GM21360 (cell line): Measurements from ENCODE around the gene RAD51B.

Source experiments
- ATAC-seq: cut with Tn5 transposase; IDR thresholded peaks from one replicate; pipeline ENCODE4 v1.9.1; 2021; ENCODE audit warnings: mild to moderate bottlenecking, moderate library complexity; ENCODE audit not compliant: unreplicated experiment

Gene RAD51B

DNA sequence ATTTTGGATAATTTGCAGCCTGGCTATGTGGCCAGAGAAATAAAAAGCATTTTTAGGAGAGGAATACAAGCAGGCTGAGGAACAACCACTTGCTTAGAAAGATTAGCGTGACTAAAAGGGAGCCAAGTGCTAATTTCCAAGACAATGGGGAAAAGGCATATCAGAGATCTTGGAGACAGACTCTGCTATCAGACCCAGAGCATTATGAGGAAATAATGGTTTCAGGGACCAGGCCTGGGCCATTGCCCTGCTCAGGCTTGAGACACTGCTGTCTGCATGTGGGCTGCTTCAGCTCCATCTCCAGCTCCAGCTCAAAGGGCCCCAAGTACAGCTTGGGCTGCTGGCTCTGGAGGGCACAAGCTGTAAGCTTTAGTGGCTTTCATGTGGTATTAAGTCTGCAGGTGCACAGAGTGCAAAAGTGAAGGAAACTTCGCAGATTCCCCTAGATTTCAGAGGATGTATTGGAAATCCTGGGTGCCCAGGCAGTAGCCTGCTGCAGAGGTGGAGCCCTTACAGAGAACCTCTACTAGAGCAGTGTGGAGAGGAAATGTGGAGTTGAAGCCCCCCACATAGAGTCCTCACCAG is 524.0 kb downstream of the RAD51B start:
- ATAC-seq = no peak

DNA sequence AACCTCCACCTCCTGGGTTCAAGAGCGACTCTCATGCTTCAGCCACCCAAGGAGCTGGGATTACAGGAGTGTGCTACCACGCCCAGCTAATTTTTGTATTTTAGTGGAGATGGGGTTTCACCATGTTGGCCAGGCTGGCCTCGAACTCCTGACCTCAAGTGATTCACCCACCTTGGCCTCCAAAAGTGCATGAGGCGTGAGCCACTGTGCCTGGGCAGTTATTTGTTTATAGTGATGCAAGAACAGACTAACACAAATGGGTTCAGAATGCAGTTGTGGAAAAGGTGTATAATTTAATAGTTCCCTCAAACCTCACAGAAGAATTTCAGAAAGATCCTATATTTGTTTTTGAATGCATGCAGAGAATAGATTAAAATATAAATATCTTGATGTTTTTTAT is 526.2 kb downstream of the RAD51B start:
- ATAC-seq = no peak

DNA sequence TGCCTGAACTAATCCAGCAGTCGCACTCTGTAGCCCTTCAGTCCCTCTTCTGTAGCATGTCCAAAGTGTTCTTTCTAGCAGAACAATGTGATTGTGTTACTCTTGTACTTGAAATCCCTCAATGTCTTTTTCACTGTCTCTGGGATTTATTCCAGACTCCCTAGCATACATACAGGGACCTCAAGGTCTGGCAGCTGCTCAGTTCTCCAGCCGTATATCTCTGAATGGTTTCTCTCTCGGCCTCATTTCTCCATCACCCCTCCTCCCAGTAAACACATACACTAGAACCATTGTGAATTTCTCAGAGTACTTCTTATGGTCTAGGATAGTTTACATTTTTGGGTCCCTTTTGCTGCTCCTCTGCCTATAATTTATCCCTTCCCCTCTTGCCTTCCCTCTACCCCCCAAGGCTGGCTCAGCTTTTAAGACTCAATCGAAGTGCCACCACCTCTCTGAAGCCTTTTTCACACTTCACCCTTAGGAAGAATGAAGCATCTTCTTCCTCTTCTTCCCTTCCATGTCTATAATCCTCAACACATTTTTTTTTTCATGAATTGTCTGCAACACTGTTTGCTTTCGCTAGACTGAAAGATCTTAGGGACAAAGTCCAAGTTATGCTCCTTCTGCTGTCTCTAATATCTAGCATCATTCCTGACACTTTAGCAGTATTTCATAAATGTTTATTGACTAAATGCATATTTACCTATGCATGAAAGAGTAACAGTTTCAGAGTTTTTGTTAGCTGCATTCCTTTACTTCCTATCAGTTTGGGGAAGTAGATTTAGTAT is 527.2 kb downstream of the RAD51B start:
- ATAC-seq = no peak

- ATAC-seq = no peak
Observed at GRCh38 chr14:68349900-68350629, 530.5 kb downstream of the RAD51B start.

DNA sequence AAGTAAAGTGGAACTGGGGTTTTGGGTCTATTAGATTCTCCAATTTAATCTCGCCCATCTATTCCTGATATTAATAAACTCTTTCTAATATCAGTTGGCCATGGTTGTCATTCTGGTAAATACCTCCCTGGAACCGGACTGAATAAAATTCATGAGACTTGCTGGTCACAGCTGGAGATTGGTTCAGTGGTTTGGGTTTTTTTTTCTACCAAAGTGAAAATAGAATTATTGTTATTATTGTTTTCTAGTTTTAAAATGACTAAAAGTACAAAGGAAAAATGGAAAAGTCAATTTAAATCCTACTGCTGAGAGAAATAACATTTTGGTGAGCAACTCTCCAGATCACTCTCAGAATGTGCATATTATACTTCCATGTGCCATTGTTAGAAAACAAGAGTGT is 535.8 kb downstream of the RAD51B start:
- no peak for ATAC-seq

DNA sequence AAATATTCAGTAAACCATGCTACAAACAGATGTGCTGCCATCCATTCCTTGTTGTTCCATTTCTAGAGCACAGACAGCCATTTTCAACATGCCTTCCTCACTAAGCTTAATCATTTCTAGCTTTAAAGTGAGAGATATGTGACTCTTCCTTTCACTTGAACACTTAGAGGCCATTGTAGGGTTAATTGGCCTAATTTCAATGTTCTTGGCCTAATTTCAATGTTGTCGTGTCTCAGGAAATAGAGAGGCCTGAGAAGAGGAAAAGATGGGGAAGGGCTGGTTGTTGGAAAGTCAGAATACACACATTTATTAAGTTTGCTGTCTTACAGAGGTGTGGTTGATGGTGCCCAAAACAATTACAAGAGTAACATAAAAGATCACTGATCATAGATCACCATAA is 538.2 kb downstream of the RAD51B start:
- no peak for ATAC-seq

- no peak for ATAC-seq
Observed at GRCh38 chr14:68358500-68358899, 538.9 kb downstream of the RAD51B start.

GRCh38 chr14:68359022-68359836 is 539.6 kb downstream of the RAD51B start:
- no peak for ATAC-seq

DNA sequence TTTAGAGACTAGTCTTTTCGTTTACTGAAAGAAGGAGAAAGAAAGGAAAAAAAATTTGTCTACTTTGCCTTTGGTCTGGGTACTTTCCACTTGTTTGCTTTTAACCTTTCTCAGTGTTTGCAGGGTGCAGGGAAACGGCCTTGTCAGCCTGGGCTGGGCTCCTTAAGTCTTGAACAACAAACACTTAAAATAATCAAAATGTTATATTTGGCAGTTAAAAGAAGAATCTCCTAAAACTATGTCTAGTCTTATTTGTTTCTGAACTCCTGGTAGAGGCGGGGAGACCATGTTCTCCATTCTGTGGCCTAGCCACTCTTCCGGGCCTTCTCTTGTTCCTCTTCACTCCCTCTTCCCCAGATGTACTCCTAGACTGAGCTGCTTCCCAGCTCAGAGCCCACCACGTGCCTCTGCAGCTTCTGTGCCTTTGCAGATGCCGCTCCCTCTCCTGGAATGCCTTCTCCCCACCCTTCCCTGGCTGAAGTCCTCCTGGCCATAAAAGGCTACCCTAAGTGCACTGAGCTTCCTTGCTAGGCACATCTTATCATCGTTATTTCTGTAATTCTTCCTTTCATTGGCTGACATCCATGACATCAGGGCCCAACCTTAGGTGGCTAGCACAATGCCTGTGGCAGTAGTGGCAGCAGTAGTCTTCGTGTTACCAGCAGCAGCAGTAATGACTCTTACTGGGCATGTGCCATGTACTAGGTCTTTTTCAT is 540.4 kb downstream of the RAD51B start:
- ATAC-seq = no peak

- no peak for ATAC-seq
Observed at GRCh38 chr14:68361231-68361630, 541.7 kb downstream of the RAD51B start.

GRCh38 chr14:68362846-68363245 is 543.3 kb downstream of the RAD51B start:
- ATAC-seq = no peak

- no peak for ATAC-seq
Observed at GRCh38 chr14:68363466-68363842, 543.9 kb downstream of the RAD51B start.

DNA sequence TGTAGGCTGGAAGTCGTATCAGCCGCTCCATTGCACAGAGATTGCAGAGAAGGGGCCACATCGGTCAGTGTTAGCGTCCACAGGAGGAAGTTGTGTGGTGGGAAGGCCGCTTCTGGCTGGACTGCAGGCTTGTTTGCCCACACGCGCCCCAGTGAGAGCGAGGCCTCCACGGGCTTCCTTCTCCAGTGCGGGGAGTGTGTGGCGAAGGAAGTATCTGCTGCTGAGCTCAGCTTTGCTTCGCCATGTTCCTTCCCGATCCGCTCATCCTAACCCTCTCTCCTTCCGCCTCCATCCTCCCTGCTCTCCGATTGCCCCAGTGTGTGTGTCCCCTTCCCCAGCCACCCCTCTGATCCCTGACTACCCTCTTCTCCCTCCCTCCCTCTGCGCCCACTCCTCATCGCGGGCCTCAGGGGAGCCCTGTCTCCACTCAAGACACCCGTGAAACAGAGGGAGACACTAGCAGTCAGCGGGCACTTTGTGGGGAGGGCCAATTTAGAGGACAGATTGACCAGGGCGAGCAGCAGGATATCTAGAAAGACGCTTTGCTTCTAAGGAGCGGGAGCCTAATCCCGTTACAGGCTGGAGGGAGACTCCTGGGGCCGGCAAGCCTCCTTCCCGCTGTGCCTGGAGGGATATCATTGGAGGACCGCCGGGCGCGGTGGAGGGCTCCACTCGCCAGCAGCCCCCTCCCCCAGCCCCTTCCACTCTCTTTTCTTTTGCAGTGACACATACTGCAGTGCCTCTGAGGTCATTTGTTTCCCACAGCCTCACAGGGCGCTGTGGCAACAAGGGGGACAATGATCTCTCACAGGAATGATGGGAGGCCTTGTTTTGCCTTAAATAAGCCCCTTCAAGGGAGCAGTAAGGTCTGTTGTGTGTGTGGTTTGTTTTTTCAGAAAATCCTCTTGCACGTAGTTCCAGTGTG is 544.5 kb downstream of the RAD51B start:
- no peak for ATAC-seq

GRCh38 chr14:68364792-68365192 is 545.2 kb downstream of the RAD51B start:
- ATAC-seq = no peak

GRCh38 chr14:68365228-68365627 is 545.6 kb downstream of the RAD51B start:
- ATAC-seq = no peak

DNA sequence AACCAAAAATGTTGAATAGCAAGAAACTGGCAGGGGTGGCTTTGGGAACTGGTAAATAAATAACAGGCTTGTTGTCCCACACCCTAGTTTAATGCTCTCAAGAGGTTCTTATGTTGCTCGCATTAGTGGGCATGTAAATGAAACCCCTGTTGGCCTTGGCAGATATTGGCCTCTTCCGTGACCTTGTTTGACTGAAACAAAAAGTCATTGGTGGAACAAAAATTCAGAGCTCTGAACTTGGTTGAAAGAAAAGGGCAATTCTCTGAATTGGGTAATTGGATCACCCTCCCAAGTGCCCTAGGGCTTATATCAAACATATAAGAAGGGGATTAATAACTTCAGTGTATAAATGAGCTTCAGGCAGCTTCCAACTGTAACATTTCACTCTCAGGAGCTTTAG is 547.1 kb downstream of the RAD51B start:
- ATAC-seq = no peak

DNA sequence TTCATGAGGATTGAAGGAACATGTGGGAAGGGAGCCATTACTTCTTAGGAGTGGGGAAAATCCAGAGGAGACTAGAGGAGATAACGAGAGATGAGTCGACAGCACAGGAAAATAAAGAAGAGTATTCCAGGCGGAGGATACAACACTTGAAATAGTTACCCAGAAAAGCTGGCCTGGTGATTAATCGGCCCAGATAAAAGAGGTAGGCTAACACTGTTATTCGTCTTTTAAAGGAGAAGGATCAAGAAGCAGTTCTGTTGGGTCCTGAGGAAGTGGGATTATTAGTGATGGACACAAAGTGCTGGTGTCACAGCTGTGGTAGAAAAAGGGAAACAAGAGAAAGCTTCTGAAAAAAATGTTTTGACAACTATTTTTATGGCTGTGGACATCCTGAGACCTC is 548.0 kb downstream of the RAD51B start:
- no peak for ATAC-seq

DNA sequence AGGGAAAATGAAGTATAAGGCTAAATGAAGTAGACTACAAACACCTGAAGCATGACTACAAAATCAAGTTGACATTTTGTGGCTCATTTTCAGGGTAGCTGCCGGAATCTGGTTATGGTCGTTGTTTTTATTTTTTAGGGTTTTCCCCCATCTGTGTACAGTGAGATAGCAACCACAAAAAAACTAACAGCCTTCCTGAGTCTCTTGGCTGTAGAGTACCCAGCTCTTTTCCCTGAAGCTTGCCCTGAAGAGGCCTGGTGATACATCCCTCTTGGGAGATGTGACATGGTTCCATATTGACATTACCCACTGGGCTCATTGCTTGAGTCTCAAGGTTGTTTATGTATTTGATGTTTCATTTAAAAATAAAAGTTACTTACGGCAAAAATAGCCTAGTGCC is 549.3 kb downstream of the RAD51B start:
- ATAC-seq = no peak

DNA sequence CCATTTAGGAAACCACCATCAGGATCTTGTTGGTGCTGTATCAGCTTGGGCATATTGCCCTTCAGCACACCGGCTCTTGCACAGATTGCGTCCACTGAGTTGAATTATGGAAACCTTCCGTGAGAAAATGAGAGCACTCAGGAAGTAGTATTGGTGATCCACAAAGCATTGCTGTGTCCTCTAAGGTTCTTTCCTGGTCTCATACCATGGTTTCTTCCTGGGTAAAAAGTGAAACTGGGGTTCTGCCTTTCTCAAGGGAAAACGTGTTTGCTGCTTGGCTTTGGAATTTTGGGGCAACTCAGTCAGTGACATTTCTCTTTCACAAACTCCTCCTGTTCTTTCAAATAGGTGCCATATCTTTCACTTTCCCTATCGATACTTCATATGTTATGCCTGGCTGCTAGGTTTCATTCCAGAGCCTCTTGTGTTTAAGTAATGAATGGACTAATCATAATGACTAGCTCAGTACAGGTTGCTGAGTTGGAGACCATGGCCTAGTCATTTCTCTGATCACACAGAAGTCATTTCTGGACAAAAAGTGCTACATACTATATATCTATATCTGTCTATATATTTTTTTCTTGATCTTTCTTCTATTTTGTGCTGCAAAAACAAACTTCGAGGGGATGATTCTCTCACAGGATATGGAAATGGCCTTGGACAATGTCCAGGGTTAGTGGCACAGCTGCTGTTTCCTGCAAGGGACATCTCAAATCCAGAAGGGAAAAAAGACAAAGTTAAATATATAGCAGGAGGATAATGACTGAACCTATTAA is 549.9 kb downstream of the RAD51B start:
- ATAC-seq = no peak
